Right atrium auricular region (tissue), 2 donors: ENCODE results near the gene AIG1. TPM values are rescaled to one million over a fixed set of nuclear protein-coding genes. Genes with fewer than 3 reads are reported as not detected.
"Not testable (repeated sequence)": the region's sequence is repeated elsewhere in the genome, so short reads cannot be mapped to it uniquely, and the experiment has no call there.

Experiments
- DNase-seq: peaks from one replicate; pipeline ENCODE4 v3.0.0-alpha.2; 2019; ENCODE audit warnings: low spot score
- H3K27ac ChIP-seq, 2 donors: fragments of 200-600 bp; sonication (generic); 1 replicate in 1 of 2; 2 replicates in 1 of 2; pipeline ENCODE4 v1.5.1; 2016 to 2019
- H3K27me3 ChIP-seq, 2 donors: fragments of 200-600 bp; sonication (generic); one replicate each; pipeline versions ENCODE4 v1.5.1 to v1.6.0; 2017 to 2019
- H3K36me3 ChIP-seq: fragments of 200-600 bp; sonication (generic); one replicate; pipeline ENCODE4 v1.5.1; 2016
- H3K4me1 ChIP-seq, 2 donors: fragments of 200-600 bp; sonication (generic); one replicate each; pipeline versions ENCODE4 v1.5.1 to v1.6.0; 2017 to 2019
- H3K4me3 ChIP-seq, 2 donors: fragments of 200-600 bp; sonication (generic); 1 replicate in 1 of 2; 2 replicates in 1 of 2; pipeline ENCODE4 v1.5.1; 2017 to 2019; ENCODE audit warnings: mild to moderate bottlenecking in 1 of 2, moderate library complexity in 1 of 2
- H3K9me3 ChIP-seq, 2 donors: fragments of 200-600 bp; sonication (generic); one replicate each; pipeline ENCODE4 v1.5.1; 2019
- CTCF ChIP-seq, 2 donors: fragments of 200-600 bp; sonication (generic); IDR thresholded peaks; one replicate each; pipeline ENCODE4 v1.5.1; 2019; ENCODE audit warnings: antibody characterized with exemption in 2 of 2
- total RNA-seq, 2 donors: library from RNA; depleted of rRNA; stranded (reverse); fragments of >200 nt; gene quantifications; one replicate each; pipeline ENCODE4 v1.1.0, GENCODE V29; 2016

AIG1 gene
- total RNA-seq, 2 donors from 2014 or later, result 28.6 to 62.6 TPM

GRCh38 chr6:143166247-143166695, 105.6 kb downstream of the AIG1 start:
- peaks cover 0 to 3% of the 10 kb centered on the region in 2 donors for H3K4me1 ChIP-seq

GRCh38 chr6:143167224-143167623, 106.5 kb downstream of the AIG1 start:
- no peak overlapping the region for H3K27ac ChIP-seq
- H3K4me3 ChIP-seq, result no peak overlapping the region
- peaks cover 0 to 2% of the 10 kb centered on the region in 2 donors for H3K4me1 ChIP-seq
- H3K9me3 ChIP-seq, result no peaks in the 10 kb centered on the region
- no peak for TF ChIP-seq CTCF (IDR thresholded peaks at IDR 0.05)
- H3K27me3 ChIP-seq, result no peaks in the 10 kb centered on the region
- no peak for DNase-seq
- no peaks in the 10 kb centered on the region for H3K36me3 ChIP-seq

More at GRCh38 chr6:143166247-143166695, 105.6 kb downstream of the AIG1 start:
- no peak for TF ChIP-seq CTCF (IDR thresholded peaks at IDR 0.05)
- no peak for DNase-seq
- Histone ChIP-seq H3K36me3 (no peaks in the 10 kb centered on the region), H3K9me3 (no peaks in the 10 kb centered on the region), H3K4me3 (no peak overlapping the region), H3K27ac (no peak overlapping the region), H3K27me3 (no peaks in the 10 kb centered on the region)

GRCh38 chr6:143168396-143168816, 107.7 kb downstream of the AIG1 start:
- not testable (repeated sequence) for H3K4me1 ChIP-seq, H3K9me3 ChIP-seq, H3K27ac ChIP-seq, H3K36me3 ChIP-seq, H3K4me3 ChIP-seq, DNase-seq, H3K27me3 ChIP-seq

GRCh38 chr6:143169440-143169839, 108.8 kb downstream of the AIG1 start:
- Histone ChIP-seq H3K27ac (no peak overlapping the region), H3K36me3 (no peaks in the 10 kb centered on the region), H3K9me3 (no peaks in the 10 kb centered on the region), H3K4me1 (no peaks in the 10 kb centered on the region), H3K4me3 (no peak overlapping the region), H3K27me3 (no peaks in the 10 kb centered on the region)
- TF ChIP-seq CTCF (IDR thresholded peaks at IDR 0.05), result no peak
- no peak for DNase-seq

- no peak overlapping the region for H3K27ac ChIP-seq
- H3K27me3 ChIP-seq, result no peaks in the 10 kb centered on the region
- H3K4me1 ChIP-seq, result no peaks in the 10 kb centered on the region
- no peak for DNase-seq
- no peaks in the 10 kb centered on the region for H3K36me3 ChIP-seq
- peaks cover 0 to 11% of the 10 kb centered on the region in 2 donors for H3K9me3 ChIP-seq
- no peak overlapping the region for H3K4me3 ChIP-seq
- TF ChIP-seq CTCF (IDR thresholded peaks at IDR 0.05), result no peak
Measured at GRCh38 chr6:143174516-143174915, 113.8 kb downstream of the AIG1 start.

GRCh38 chr6:143174951-143175350, 114.3 kb downstream of the AIG1 start:
- Histone ChIP-seq H3K4me3 (no peak overlapping the region), H3K36me3 (no peaks in the 10 kb centered on the region), H3K9me3 (peaks cover 0 to 11% of the 10 kb centered on the region in 2 donors), H3K27me3 (no peaks in the 10 kb centered on the region), H3K4me1 (peaks cover 0 to 1% of the 10 kb centered on the region in 2 donors), H3K27ac (no peak overlapping the region)
- DNase-seq, result no peak
- no peak for TF ChIP-seq CTCF (IDR thresholded peaks at IDR 0.05)
